Gastroesophageal sphincter (tissue), 4 donors: ENCODE data around the gene FMNL1. TPM values are rescaled to one million over a fixed set of nuclear protein-coding genes. Genes with fewer than 3 reads are reported as not detected.

Source experiments
- ATAC-seq: fragments of 150-250 bp; one replicate; pipeline ENCODE4 v1.9.1; 2016; ENCODE audit warnings: mild to moderate bottlenecking, moderate library complexity
- H3K27ac ChIP-seq, 4 donors: fragments of 200-600 bp; sonication (generic) in 3 of 4; 1 replicate in 3 of 4; 2 replicates in 1 of 4; pipeline ENCODE4 v1.5.1; 2016 to 2019
- H3K27me3 ChIP-seq: fragments of 200-600 bp; sonication (generic); one replicate; pipeline ENCODE4 v1.5.1; 2019
- H3K36me3 ChIP-seq, 2 donors: fragments of 200-600 bp; sonication (generic); one replicate each; pipeline ENCODE4 v1.5.1; 2019; ENCODE audit warnings: control low read depth in 1 of 2
- H3K4me1 ChIP-seq, 3 donors: fragments of 200-600 bp; sonication (generic); 1 replicate in 2 of 3; 2 replicates in 1 of 3; pipeline ENCODE4 v1.5.1; 2016 to 2019; ENCODE audit warnings: control low read depth in 2 of 3
- H3K4me3 ChIP-seq, 2 donors: fragments of 200-600 bp; sonication (generic); one replicate each; pipeline ENCODE4 v1.5.1; 2019; ENCODE audit warnings: mild to moderate bottlenecking in 1 of 2, moderate library complexity in 1 of 2
- H3K9me3 ChIP-seq, 3 donors: fragments of 200-600 bp; sonication (generic); one replicate each; pipeline ENCODE4 v1.5.1; 2017 to 2019; ENCODE audit warnings: control low read depth in 2 of 3
- EP300 ChIP-seq: sonication (generic); formaldehyde crosslinking; IDR thresholded peaks from one replicate; pipeline ENCODE4 v1.6.1; 2017; ENCODE audit warnings: antibody characterized with exemption, mild to moderate bottlenecking
- POLR2A ChIP-seq, 2 donors: fragments of 450-650 bp; IDR thresholded peaks; one replicate each; pipeline ENCODE4 v1.6.1; 2017; ENCODE audit warnings: antibody characterized with exemption in 2 of 2, mild to moderate bottlenecking in 2 of 2, moderate library complexity in 1 of 2
- POLR2AphosphoS5 ChIP-seq: sonication (generic); formaldehyde crosslinking; IDR thresholded peaks from one replicate; pipeline ENCODE4 v1.6.1; 2017; ENCODE audit warnings: antibody characterized with exemption
- WGBS, 2 donors: methylation state at CpG; one replicate each; pipeline ENCODE4 v1.1.5; 2018; ENCODE audit warnings: low coverage in 1 of 2; 5-methylcytosine and 5-hydroxymethylcytosine counted together
- total RNA-seq, 4 donors: library from RNA; depleted of rRNA; stranded (reverse); fragments of >200 nt; gene quantifications; one replicate each; pipeline ENCODE4 v1.1.0, GENCODE V29; 2016
- TF ChIP-seq, protein P1 (sequence below), 4 experiments: fragments of 200-600 bp in 2 of 4; fragments of 450-650 bp in 2 of 4; sonication (generic) in 1 of 4; IDR thresholded peaks; one replicate each; pipeline ENCODE4 v1.5.1; 2017 to 2019; ENCODE audit warnings: antibody characterized with exemption in 4 of 4, mild to moderate bottlenecking in 2 of 4, moderate library complexity in 2 of 4

Gene FMNL1
- total RNA-seq, 4 donors from 2014 or later = 12.0 to 21.9 (median 14.9) TPM

DNA sequence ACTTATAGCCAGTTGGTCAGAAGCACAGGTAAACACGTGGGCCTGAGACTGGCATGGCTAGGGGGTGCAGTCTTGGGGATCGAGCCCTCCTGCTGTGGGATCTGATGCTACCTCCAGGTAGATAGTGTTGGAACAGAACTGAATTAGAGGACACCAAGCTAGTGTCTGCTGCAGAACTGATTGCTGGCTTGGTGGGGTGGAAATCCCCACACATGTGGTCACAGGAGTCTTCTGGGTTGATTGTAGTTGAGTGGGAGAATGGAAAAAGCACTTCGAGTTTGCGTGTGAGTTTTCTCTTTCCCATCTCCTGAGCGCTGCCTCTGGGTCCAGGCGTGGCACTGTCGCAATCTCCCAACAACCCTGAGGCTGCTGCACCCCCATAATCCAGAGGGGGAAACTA lies 48.2 kb downstream of the FMNL1 start:
- TF ChIP-seq, protein P1, sequence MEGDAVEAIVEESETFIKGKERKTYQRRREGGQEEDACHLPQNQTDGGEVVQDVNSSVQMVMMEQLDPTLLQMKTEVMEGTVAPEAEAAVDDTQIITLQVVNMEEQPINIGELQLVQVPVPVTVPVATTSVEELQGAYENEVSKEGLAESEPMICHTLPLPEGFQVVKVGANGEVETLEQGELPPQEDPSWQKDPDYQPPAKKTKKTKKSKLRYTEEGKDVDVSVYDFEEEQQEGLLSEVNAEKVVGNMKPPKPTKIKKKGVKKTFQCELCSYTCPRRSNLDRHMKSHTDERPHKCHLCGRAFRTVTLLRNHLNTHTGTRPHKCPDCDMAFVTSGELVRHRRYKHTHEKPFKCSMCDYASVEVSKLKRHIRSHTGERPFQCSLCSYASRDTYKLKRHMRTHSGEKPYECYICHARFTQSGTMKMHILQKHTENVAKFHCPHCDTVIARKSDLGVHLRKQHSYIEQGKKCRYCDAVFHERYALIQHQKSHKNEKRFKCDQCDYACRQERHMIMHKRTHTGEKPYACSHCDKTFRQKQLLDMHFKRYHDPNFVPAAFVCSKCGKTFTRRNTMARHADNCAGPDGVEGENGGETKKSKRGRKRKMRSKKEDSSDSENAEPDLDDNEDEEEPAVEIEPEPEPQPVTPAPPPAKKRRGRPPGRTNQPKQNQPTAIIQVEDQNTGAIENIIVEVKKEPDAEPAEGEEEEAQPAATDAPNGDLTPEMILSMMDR (IDR thresholded peaks at IDR 0.05) = no peak
- no peak for TF ChIP-seq POLR2A (IDR thresholded peaks at IDR 0.05)
- 69 to 79% methylated on average over 5 to 6 of the region's 7 CpGs for WGBS, 2 donors
- Histone ChIP-seq H3K4me3 (no peak overlapping the region), H3K4me1 (peaks cover 0 to 15% (median 0%) of the 10 kb centered on the region in 3 donors), H3K9me3 (no peaks in the 10 kb centered on the region), H3K36me3 (peaks cover 0 to 97% of the 10 kb centered on the region in 2 donors), H3K27ac (no peak overlapping the region), H3K27me3 (no peaks in the 10 kb centered on the region)
- ATAC-seq = no peak

DNA sequence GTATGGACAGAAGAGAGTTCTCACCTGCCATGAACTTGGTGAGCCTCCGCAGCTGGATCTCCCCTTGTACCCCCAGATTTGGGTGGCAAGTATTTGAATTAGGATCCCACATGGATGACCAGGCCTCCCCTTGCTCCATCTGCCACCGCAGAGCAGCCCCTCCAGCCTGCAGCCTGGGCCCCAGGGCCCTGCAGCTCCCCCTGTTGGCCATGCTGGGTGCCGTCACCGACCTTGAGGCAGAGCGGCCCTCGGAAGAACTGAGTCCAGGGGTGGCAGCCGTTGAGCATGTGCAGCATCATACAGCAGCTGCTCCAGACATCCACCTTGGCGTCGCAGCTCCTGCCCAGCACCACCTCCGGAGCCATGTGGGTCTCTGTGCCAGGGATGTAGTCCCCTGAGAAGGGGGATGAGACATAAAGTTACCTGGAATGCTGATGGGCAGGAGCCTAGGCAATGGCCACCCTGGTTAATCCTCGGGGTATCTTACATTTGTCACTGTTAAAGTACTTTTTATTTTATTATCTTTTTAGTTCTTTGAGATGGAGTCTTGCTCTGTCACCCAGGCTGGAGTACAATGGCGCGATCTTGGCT lies 49.2 kb downstream of the FMNL1 start:
- H3K36me3 ChIP-seq = peaks cover 0 to 87% of the 10 kb centered on the region in 2 donors
- H3K9me3 ChIP-seq = no peaks in the 10 kb centered on the region
- H3K4me1 ChIP-seq = peaks cover 0 to 19% (median 0%) of the 10 kb centered on the region in 3 donors
- H3K27me3 ChIP-seq = no peaks in the 10 kb centered on the region
- no peak for ATAC-seq
- TF ChIP-seq POLR2A (IDR thresholded peaks at IDR 0.05) (no peak), EP300 (no peak), POLR2AphosphoS5 (no peak)
- TF ChIP-seq, protein P1 (IDR thresholded peaks at IDR 0.05) = peak in 2 of 4 experiments; percentile 18 to 55
- H3K4me3 ChIP-seq = no peak overlapping the region
- H3K27ac ChIP-seq = no peak overlapping the region
- 73 to 80% methylated on average over 1 to 5 of the region's 13 CpGs for WGBS, 2 donors

DNA sequence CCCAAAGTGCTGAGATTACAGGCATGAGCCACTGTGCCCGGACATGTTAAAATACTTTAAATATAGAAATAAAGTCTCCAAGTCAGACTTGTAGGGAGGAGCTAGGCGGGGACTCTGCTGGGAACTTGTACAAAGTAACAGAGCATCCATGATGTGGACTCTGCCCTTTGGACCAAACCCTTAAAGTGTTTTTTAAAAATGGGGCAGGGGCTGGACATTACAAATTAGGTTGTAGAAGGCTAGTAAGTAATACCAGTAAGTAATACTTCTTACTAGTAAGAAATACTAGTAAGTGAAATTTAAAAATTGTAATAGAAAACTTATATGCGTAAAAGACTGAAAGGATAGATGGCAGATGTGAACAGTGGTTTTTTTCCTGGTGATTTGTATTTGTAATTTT lies 49.9 kb downstream of the FMNL1 start:
- WGBS, 2 donors = 91 to 93% methylated on average over 1 to 2 of the region's 3 CpGs
- no peaks in the 10 kb centered on the region for H3K27me3 ChIP-seq
- H3K36me3 ChIP-seq = peaks cover 0 to 80% of the 10 kb centered on the region in 2 donors
- H3K9me3 ChIP-seq = no peaks in the 10 kb centered on the region
- TF ChIP-seq EP300 (no peak), POLR2AphosphoS5 (no peak), POLR2A (IDR thresholded peaks at IDR 0.05) (no peak)
- TF ChIP-seq, protein P1 (IDR thresholded peaks at IDR 0.05) = no peak
- ATAC-seq = no peak
- H3K4me1 ChIP-seq = peaks cover 0 to 26% (median 0%) of the 10 kb centered on the region in 3 donors
- H3K27ac ChIP-seq = no peak overlapping the region
- no peak overlapping the region for H3K4me3 ChIP-seq

DNA sequence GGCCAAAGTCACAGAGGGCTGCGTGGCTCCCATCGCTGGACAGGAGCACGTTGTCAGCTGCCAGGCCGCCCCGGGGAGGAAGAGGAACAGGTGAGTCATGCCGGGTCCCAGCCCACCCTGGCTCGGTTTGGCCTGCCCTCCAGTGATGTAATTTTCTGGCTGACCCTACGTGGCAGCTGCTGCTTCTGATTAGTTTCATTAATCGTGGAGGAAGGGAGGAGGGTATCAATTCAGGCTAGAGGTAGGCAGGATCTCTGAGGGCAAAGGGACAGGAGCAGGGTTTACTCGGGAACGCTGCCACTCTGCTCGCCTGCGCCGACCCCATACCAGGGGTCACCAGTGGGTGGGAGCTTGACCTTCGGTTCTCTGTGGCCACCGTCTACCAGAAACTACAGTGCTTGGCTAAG lies 51.9 kb downstream of the FMNL1 start:
- Histone ChIP-seq H3K27me3 (no peaks in the 10 kb centered on the region), H3K36me3 (peaks cover 0 to 61% of the 10 kb centered on the region in 2 donors), H3K27ac (peak overlapping the region in 2 of 4 donors; percentile 19 to 38), H3K4me1 (peaks cover 0 to 46% (median 6%) of the 10 kb centered on the region in 3 donors), H3K4me3 (no peak overlapping the region), H3K9me3 (no peaks in the 10 kb centered on the region)
- TF ChIP-seq POLR2AphosphoS5 (peak; percentile 15), EP300 (no peak)
- WGBS, 2 donors = 63% methylated on average over 6 of the region's 16 CpGs; no CpG with 5 or more reads in 1 of the 2 donors
- no peak for ATAC-seq

DNA sequence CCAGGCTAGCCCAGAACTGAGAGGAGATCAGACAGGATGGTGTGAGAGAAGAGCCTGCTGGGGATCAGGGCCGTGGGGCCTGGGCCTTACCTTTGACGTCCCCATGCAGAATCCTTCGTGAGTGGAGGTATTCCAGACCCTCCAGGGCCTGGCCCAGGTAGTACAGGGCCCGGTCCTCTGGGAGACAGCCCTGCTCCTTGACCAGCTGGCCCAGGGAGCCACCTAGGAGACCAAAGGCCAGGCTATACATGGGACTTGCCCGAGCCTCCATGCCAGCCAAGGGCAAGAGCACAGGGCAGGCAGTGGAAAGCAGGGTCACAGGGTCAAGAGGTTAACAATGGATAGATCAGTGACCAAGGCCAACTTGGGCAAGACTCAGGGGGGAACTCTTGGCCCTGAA lies 52.3 kb downstream of the FMNL1 start:
- Histone ChIP-seq H3K36me3 (peaks cover 0 to 56% of the 10 kb centered on the region in 2 donors), H3K4me1 (peaks cover 0 to 50% (median 6%) of the 10 kb centered on the region in 3 donors), H3K4me3 (no peak overlapping the region), H3K27ac (peak overlapping the region in 2 of 4 donors; percentile 19 to 38), H3K27me3 (no peaks in the 10 kb centered on the region), H3K9me3 (no peaks in the 10 kb centered on the region)
- no CpG with 5 or more reads among the region's 5 CpGs for WGBS, 2 donors
- no peak for ATAC-seq
- TF ChIP-seq, protein P1 (IDR thresholded peaks at IDR 0.05) = no peak
- TF ChIP-seq EP300 (no peak), POLR2A (IDR thresholded peaks at IDR 0.05) (no peak), POLR2AphosphoS5 (no peak)
